ENCODE data around the gene TRIM61. TPM values are rescaled to one million over a fixed set of nuclear protein-coding genes. Genes with fewer than 3 reads are reported as not detected.
"Not testable (repeated sequence)": the region's sequence is repeated elsewhere in the genome, so short reads cannot be mapped to it uniquely, and the experiment has no call there.

Gene TRIM61
- total and polyA plus RNA-seq, 9 of the 15 experiments (the other 6 are each of a cell fraction or from before 2014, with no cell fraction given), result 0.07 to 0.92 (median 0.42) TPM

DNA sequence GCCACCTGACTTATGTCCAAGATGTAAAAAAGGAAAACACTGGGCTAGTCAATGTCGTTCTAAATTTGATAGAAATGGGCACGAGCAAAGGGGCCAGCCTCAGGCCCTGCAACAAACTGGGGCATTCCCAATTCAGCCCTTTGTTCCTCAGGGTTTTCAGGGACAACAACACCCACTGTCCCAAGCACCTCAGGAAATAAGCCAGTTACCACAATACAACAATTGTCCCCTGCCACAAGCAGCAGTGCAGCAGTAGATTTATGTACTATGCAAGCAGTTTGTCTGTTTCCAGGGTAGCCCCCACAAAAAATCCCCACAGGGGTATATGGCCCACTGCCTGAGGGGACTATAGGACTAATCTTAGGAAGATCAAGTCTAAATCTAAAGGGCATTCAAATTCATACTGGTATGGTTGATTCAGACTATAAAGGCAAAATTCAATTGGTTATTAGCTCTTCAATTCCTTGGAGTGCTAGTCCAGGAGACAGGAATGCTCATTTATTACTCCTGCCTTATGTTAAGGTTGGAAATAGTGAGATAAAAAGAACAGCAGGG is 21.1 kb upstream of the TRIM61 start:
- CTCF ChIA-PET (ENCODE audit: low intra/inter-chr PET ratio); POLR2A ChIA-PET; H3K9me3 ChIP-seq (replicated peaks; ENCODE audit: control insufficient read depth, insufficient read depth, low read depth, low read length); ATAC-seq; H3K9me1 ChIP-seq (ENCODE audit: control insufficient read depth, insufficient read depth, low read length); H3K4me2 ChIP-seq (ENCODE audit: insufficient read depth, low read length); H3K9ac ChIP-seq (ENCODE audit: insufficient read depth in 1 of 2, low read depth in 2 of 2, low read length in 2 of 2); in situ Hi-C loops (cut with MboI); H3K4me1 ChIP-seq (replicated peaks in 1 of 2; ENCODE audit: control insufficient read depth in 2 of 2, insufficient read depth in 2 of 2, low read length in 2 of 2); H3K27me3 ChIP-seq (ENCODE audit: control insufficient read depth in 2 of 2, insufficient read depth in 2 of 2, low read length in 2 of 2); H2AFZ ChIP-seq (ENCODE audit: low read depth, low read length); H3K27ac ChIP-seq (ENCODE audit: extremely low read depth, low read depth, low read length); H3K36me3 ChIP-seq (ENCODE audit: control insufficient read depth, insufficient read depth, low read length); BruUV-seq (replicated peaks); H3K4me3 ChIP-seq; H3K79me2 ChIP-seq (ENCODE audit: control insufficient read depth, insufficient read depth, low read length); DNase-seq (ENCODE audit: extremely low read depth in 1 of 4, low spot score in 3 of 4); FAIRE-seq; H4K20me1 ChIP-seq (replicated peaks; ENCODE audit: control insufficient read depth, insufficient read depth, low read length): not testable (repeated sequence)
- intact Hi-C loops (cut with micrococcal nuclease), result loop anchor here (5.0 kb wide), 2 partner anchors 61 to 1441 kb away; no protein-coding TSS in a partner anchor
- WGBS (ENCODE audit: insufficient coverage, low coverage, missing lambda C conversion rate), result 0% methylated on average over 2 of the region's 2 CpGs

DNA sequence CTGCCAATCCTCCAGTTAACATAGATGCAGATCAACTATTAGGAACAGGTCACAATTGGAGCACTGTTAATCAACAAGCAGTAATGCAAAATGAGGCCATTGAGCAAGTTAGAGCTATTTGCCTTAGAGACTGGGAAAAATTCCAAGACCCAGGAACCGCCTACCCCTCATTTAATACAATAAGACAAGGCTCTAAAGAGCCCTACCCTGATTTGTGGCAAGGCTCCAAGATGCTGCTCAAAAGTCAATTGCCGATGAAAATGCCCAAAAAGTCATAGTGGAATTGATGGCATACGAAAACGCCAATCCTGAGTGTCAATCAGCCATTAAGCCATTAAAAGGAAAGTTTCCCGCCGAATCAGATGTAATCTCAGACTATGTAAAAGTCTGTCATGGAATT is 20.5 kb upstream of the TRIM61 start:
- 0% methylated on average over 6 of the region's 6 CpGs for WGBS (ENCODE audit: insufficient coverage, low coverage, missing lambda C conversion rate)
- no peak for DNase-seq (ENCODE audit: extremely low read depth in 1 of 4, low spot score in 3 of 4)
- intact Hi-C loops (cut with micrococcal nuclease) (loop anchor here (2.0 to 5.0 kb wide), 3 partner anchors 61 to 1441 kb away; no protein-coding TSS in a partner anchor), in situ Hi-C loops (cut with MboI) (no loop called here)
- no peaks in the 10 kb centered on the region for H4K20me1 ChIP-seq (replicated peaks; ENCODE audit: control insufficient read depth, insufficient read depth, low read length)
- BruUV-seq (replicated peaks), result no TSS peak
- CTCF ChIA-PET (ENCODE audit: low intra/inter-chr PET ratio), result no interaction called here
- H3K4me1 ChIP-seq (replicated peaks in 1 of 2; ENCODE audit: control insufficient read depth in 2 of 2, insufficient read depth in 2 of 2, low read length in 2 of 2), result no peaks in the 10 kb centered on the region
- no peak overlapping the region for H3K4me2 ChIP-seq (ENCODE audit: insufficient read depth, low read length)
- H3K36me3 ChIP-seq (ENCODE audit: control insufficient read depth, insufficient read depth, low read length), result no peaks in the 10 kb centered on the region
- POLR2A ChIA-PET, result no interaction called here
- H2AFZ ChIP-seq (ENCODE audit: low read depth, low read length), result no peak overlapping the region
- H3K4me3 ChIP-seq, result no peak overlapping the region
- FAIRE-seq, result no peak
- no peak overlapping the region for H3K27ac ChIP-seq (ENCODE audit: extremely low read depth, low read depth, low read length)
- H3K79me2 ChIP-seq (ENCODE audit: control insufficient read depth, insufficient read depth, low read length), result no peaks in the 10 kb centered on the region
- no peaks in the 10 kb centered on the region for H3K9me1 ChIP-seq (ENCODE audit: control insufficient read depth, insufficient read depth, low read length)
- peaks cover 4 to 10% of the 10 kb centered on the region in 2 experiments; a peak in 3 of 5 replicates for H3K27me3 ChIP-seq (ENCODE audit: control insufficient read depth in 2 of 2, insufficient read depth in 2 of 2, low read length in 2 of 2)
- H3K9me3 ChIP-seq (replicated peaks; ENCODE audit: control insufficient read depth, insufficient read depth, low read depth, low read length), result no peaks in the 10 kb centered on the region
- H3K9ac ChIP-seq (ENCODE audit: insufficient read depth in 1 of 2, low read depth in 2 of 2, low read length in 2 of 2), result no peak overlapping the region
- ATAC-seq, result no peak
- TF ChIP-seq SNIP1 (IDR thresholded peaks at IDR 0.05; ENCODE audit: low read depth) (no peak), ZNF561 (CRISPR knock-in tag; conservative IDR thresholded peaks at IDR 0.05) (no peak), PHB (CRISPR knock-in tag; IDR thresholded peaks at IDR 0.05) (no peak), CEBPB (tag; IDR thresholded peaks at IDR 0.05) (no peak), ARID1B (IDR thresholded peaks at IDR 0.05) (no peak), NR3C1 (CRISPR knock-in tag; IDR thresholded peaks at IDR 0.05) (no peak), PTRF (tag; IDR thresholded peaks at IDR 0.05) (no peak), EP400 (IDR thresholded peaks at IDR 0.05) (no peak), MBD2 (IDR thresholded peaks at IDR 0.05; ENCODE audit: borderline replicate concordance, low read depth) (no peak)
- TF ChIP-seq, protein P1, sequence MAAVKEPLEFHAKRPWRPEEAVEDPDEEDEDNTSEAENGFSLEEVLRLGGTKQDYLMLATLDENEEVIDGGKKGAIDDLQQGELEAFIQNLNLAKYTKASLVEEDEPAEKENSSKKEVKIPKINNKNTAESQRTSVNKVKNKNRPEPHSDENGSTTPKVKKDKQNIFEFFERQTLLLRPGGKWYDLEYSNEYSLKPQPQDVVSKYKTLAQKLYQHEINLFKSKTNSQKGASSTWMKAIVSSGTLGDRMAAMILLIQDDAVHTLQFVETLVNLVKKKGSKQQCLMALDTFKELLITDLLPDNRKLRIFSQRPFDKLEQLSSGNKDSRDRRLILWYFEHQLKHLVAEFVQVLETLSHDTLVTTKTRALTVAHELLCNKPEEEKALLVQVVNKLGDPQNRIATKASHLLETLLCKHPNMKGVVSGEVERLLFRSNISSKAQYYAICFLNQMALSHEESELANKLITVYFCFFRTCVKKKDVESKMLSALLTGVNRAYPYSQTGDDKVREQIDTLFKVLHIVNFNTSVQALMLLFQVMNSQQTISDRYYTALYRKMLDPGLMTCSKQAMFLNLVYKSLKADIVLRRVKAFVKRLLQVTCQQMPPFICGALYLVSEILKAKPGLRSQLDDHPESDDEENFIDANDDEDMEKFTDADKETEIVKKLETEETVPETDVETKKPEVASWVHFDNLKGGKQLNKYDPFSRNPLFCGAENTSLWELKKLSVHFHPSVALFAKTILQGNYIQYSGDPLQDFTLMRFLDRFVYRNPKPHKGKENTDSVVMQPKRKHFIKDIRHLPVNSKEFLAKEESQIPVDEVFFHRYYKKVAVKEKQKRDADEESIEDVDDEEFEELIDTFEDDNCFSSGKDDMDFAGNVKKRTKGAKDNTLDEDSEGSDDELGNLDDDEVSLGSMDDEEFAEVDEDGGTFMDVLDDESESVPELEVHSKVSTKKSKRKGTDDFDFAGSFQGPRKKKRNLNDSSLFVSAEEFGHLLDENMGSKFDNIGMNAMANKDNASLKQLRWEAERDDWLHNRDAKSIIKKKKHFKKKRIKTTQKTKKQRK (IDR thresholded peaks at IDR 0.05; ENCODE audit: borderline replicate concordance, low read depth, low read length), result no peak
- TF ChIP-seq, protein P2, sequence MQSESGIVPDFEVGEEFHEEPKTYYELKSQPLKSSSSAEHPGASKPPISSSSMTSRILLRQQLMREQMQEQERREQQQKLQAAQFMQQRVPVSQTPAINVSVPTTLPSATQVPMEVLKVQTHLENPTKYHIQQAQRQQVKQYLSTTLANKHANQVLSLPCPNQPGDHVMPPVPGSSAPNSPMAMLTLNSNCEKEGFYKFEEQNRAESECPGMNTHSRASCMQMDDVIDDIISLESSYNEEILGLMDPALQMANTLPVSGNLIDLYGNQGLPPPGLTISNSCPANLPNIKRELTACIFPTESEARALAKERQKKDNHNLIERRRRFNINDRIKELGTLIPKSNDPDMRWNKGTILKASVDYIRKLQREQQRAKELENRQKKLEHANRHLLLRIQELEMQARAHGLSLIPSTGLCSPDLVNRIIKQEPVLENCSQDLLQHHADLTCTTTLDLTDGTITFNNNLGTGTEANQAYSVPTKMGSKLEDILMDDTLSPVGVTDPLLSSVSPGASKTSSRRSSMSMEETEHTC (IDR thresholded peaks at IDR 0.05), result no peak

Measured in K562 (cell line).